Natural killer cell (primary cell): Measurements from ENCODE around the gene RFC4. TPM values are rescaled to one million over a fixed set of nuclear protein-coding genes. Genes with fewer than 3 reads are reported as not detected.

Experiments
- ATAC-seq, 3 donors: fragments of 150-1000 bp in 2 of 3; fragments of 200-7000 bp in 1 of 3; cut with Tn5 transposase; 1 replicate in 1 of 3; 2 replicates in 2 of 3; pipeline ENCODE4 v1.10.0; 2021; ENCODE audit warnings: mild to moderate bottlenecking in 2 of 3, moderate library complexity in 2 of 3
- DNase-seq, 2 donors: peaks; one replicate each; pipeline versions ENCODE4 v3.0.0 to v3.0.0-alpha.2; 2013 to 2021; ENCODE audit warnings: mixed read lengths in 1 of 2
- H3K27ac ChIP-seq: one replicate; pipeline ENCODE4 v1.5.1; 2013; ENCODE audit warnings: mild to moderate bottlenecking, low read length
- H3K27me3 ChIP-seq: one replicate; pipeline ENCODE4 v1.6.1; 2013; ENCODE audit warnings: low read length; ENCODE audit not compliant: control insufficient read depth, insufficient read depth
- H3K36me3 ChIP-seq: one replicate; pipeline ENCODE4 v1.6.1; 2013; ENCODE audit warnings: low read length; ENCODE audit not compliant: control insufficient read depth, insufficient read depth
- H3K4me1 ChIP-seq: one replicate; pipeline ENCODE4 v1.6.1; 2013; ENCODE audit warnings: low read length; ENCODE audit not compliant: control insufficient read depth, insufficient read depth
- H3K4me3 ChIP-seq: one replicate; pipeline ENCODE4 v1.5.1; 2013; ENCODE audit warnings: low read length
- H3K9me3 ChIP-seq: one replicate; pipeline ENCODE4 v1.6.1; 2013; ENCODE audit warnings: low read length; ENCODE audit not compliant: control insufficient read depth, insufficient read depth
- H3K27ac Mint-ChIP-seq, 2 donors: one replicate each; pipeline ENCODE4 v1.8.0; 2022; ENCODE audit warnings: mild to moderate bottlenecking in 2 of 2, mixed read lengths in 2 of 2, moderate library complexity in 1 of 2
- H3K27me3 Mint-ChIP-seq, 2 donors: one replicate each; pipeline ENCODE4 v1.8.0; 2022; ENCODE audit warnings: low read depth in 2 of 2, mixed read lengths in 2 of 2
- H3K36me3 Mint-ChIP-seq: one replicate; pipeline ENCODE4 v1.8.0; 2022; ENCODE audit warnings: mixed read lengths
- H3K4me1 Mint-ChIP-seq, 2 donors: one replicate each; pipeline ENCODE4 v1.8.0; 2022; ENCODE audit warnings: mixed read lengths in 2 of 2
- H3K4me3 Mint-ChIP-seq: one replicate; pipeline ENCODE4 v1.8.0; 2022; ENCODE audit warnings: mild to moderate bottlenecking, moderate library complexity, mixed read lengths
- H3K9me3 Mint-ChIP-seq, 2 donors: one replicate each; pipeline ENCODE4 v1.8.0; 2022; ENCODE audit warnings: mixed read lengths in 2 of 2
- WGBS: methylation state at CpG from one replicate; pipeline ENCODE4 v1.1.7; 2013; ENCODE audit warnings: missing lambda C conversion rate; ENCODE audit not compliant: insufficient coverage; 5-methylcytosine and 5-hydroxymethylcytosine counted together
- intact Hi-C: fragments of 100-400 bp; cut with micrococcal nuclease; formaldehyde crosslinking; loops from one replicate; pipeline ENCODE4 v1.14.2; 2022
- total RNA-seq, 4 donors: library from RNA; stranded (reverse); fragments of 120-200 nt in 1 of 4; gene quantifications; one replicate each; pipeline versions ENCODE4 v1.2.3 to v1.2.4, GENCODE V29; 2013 to 2022
- TF ChIP-seq, protein P1 (sequence below): fragments of 200-600 bp; IDR thresholded peaks from one replicate; pipeline ENCODE4 v1.8.0; 2022; ENCODE audit warnings: antibody characterized with exemption

The RFC4 gene
- total RNA-seq, 3 donors from 2014 or later (not counting 1 experiment from before 2014, with no cell fraction given): 16.8 to 21.6 (median 17.3) TPM

DNA sequence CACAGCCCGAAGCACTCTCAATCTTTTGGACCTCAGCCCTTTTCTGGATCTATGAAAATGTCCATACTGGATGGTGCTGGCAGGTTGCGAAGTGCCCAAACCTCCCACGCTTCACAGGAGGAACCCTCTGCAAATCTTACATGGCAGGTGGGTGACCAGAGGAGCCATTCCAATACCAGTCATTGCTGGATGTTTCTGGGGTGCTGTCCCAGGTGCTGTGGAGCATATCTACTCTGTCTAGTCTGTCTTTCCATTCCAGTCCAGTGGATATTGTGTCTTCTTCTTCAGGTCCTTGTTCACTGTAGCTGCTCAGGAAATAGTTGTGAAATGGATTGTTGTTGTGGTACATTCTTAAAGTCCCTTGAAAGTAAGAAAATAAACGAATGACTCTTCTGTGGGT is 25.5 kb upstream of the RFC4 start:
- intact Hi-C loops: no loop called here
- DNase-seq (no peak), ATAC-seq (no peak)
- H3K36me3 Mint-ChIP-seq: no peaks in the 10 kb centered on the region
- WGBS: 74% methylated on average over 4 of the region's 4 CpGs
- no peaks in the 10 kb centered on the region for H3K9me3 Mint-ChIP-seq
- no peak overlapping the region for H3K4me3 Mint-ChIP-seq
- H3K9me3 ChIP-seq: no peaks in the 10 kb centered on the region
- H3K27ac Mint-ChIP-seq: no peak overlapping the region
- peaks cover 0 to 1% of the 10 kb centered on the region in 2 donors for H3K4me1 Mint-ChIP-seq
- peaks cover 27% of the 10 kb centered on the region for H3K27me3 ChIP-seq
- no peaks in the 10 kb centered on the region for H3K36me3 ChIP-seq
- H3K4me1 ChIP-seq: peaks cover 9% of the 10 kb centered on the region
- no peak overlapping the region for H3K27ac ChIP-seq
- no peak overlapping the region for H3K4me3 ChIP-seq
- peaks cover 41 to 67% of the 10 kb centered on the region in 2 donors for H3K27me3 Mint-ChIP-seq
- TF ChIP-seq, protein P1, sequence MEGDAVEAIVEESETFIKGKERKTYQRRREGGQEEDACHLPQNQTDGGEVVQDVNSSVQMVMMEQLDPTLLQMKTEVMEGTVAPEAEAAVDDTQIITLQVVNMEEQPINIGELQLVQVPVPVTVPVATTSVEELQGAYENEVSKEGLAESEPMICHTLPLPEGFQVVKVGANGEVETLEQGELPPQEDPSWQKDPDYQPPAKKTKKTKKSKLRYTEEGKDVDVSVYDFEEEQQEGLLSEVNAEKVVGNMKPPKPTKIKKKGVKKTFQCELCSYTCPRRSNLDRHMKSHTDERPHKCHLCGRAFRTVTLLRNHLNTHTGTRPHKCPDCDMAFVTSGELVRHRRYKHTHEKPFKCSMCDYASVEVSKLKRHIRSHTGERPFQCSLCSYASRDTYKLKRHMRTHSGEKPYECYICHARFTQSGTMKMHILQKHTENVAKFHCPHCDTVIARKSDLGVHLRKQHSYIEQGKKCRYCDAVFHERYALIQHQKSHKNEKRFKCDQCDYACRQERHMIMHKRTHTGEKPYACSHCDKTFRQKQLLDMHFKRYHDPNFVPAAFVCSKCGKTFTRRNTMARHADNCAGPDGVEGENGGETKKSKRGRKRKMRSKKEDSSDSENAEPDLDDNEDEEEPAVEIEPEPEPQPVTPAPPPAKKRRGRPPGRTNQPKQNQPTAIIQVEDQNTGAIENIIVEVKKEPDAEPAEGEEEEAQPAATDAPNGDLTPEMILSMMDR: no peak

DNA sequence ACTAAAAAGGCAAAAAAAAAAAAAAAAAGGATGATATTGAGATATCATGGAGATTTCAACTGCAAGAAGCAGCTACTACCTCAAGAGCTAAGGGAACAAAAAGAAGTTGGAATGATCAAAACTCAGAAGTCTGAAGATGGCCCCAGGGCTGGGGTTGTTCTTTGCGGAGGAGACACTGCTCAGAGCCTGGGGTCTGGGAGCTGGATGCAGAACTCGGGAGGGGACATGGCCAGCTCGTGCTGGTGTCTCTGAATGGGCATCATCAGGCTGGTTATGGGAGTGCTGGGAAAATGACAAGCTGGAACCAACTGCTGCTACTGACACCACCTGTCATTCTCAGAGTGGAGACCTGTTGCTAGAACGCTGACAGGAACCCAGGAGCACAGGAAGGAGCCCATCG is 22.1 kb upstream of the RFC4 start:
- H3K36me3 Mint-ChIP-seq: no peaks in the 10 kb centered on the region
- intact Hi-C loops: loop anchor here (10.0 kb wide), 1 partner anchor 844 kb away; no protein-coding TSS in a partner anchor
- DNase-seq (peak in 1 of 2 donors; percentile 24), ATAC-seq (no peak)
- Histone ChIP-seq H3K27ac (no peak overlapping the region), H3K36me3 (no peaks in the 10 kb centered on the region), H3K27me3 (peaks cover 47% of the 10 kb centered on the region), H3K4me1 (peaks cover 31% of the 10 kb centered on the region), H3K4me3 (no peak overlapping the region), H3K9me3 (no peaks in the 10 kb centered on the region)
- H3K27me3 Mint-ChIP-seq: peaks cover 53 to 66% of the 10 kb centered on the region in 2 donors
- TF ChIP-seq, protein P1: no peak
- H3K4me1 Mint-ChIP-seq: peaks cover 11 to 20% of the 10 kb centered on the region in 2 donors
- no peak overlapping the region for H3K4me3 Mint-ChIP-seq
- no peak overlapping the region for H3K27ac Mint-ChIP-seq
- no peaks in the 10 kb centered on the region for H3K9me3 Mint-ChIP-seq
- WGBS: 35% methylated on average over 3 of the region's 5 CpGs

DNA sequence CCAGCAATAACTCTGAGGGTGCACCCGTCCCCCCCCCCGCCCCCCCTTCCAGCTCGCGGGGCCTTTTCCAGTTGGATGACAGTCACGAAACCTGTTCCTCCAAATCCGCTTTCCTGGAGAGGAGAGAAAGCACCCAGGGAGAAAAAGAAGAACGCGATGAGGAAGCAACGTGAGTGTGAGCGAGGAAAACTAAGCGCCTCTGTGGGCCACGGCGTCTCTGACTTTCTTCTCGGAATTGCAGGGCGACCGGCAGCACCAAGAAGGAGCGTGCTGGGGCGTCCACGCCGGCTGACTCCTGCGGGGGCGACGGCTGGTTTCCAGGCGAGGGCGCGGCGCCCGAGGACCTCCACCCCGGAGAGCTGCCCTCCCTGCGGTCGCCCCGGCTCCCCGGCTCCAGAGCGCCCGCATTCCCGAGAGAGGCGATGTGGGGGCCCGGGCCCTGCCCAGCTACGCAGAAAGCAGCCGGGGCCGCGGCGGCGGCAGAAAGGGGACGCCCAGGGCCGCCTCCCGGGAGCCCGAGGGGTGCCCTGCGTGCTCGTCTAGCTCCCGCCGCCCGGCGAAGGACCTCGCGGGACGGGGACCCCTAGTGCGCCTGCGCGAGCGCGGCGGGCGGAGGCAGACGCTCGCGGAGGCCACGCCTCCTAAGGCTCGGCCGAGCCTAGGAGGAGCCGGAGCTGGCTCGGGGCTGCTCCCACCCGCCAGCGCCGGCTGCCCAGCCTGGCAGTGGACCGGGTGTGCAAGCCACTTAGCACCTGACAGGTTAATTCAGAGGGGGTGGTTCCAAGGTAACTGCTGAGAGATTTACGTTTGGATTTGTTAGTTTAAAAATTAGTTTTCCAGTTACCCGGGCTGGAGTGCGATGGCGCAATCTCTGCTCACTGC is 20.9 kb upstream of the RFC4 start:
- 2% methylated on average over 76 of the region's 80 CpGs for WGBS
- peaks cover 11 to 20% of the 10 kb centered on the region in 2 donors for H3K4me1 Mint-ChIP-seq
- TF ChIP-seq, protein P1: no peak

More for the DNA sequence above, 20.9 kb upstream of the RFC4 start:
- peak overlapping the region; percentile 78 for H3K4me3 Mint-ChIP-seq
- H3K36me3 ChIP-seq: no peaks in the 10 kb centered on the region
- peaks cover 53 to 54% of the 10 kb centered on the region in 2 donors for H3K27me3 Mint-ChIP-seq
- H3K27ac Mint-ChIP-seq: no peak overlapping the region
- peak overlapping the region; percentile 53 for H3K4me3 ChIP-seq
- peak; percentile 81 to 96 for DNase-seq
- no peaks in the 10 kb centered on the region for H3K36me3 Mint-ChIP-seq
- no peaks in the 10 kb centered on the region for H3K9me3 ChIP-seq
- intact Hi-C loops: loop anchor here (10.0 kb wide), 1 partner anchor 842 kb away; no protein-coding TSS in a partner anchor
- H3K27me3 ChIP-seq: peaks cover 45% of the 10 kb centered on the region
- H3K9me3 Mint-ChIP-seq: no peaks in the 10 kb centered on the region
- peaks cover 31% of the 10 kb centered on the region for H3K4me1 ChIP-seq
- ATAC-seq: peak; percentile 95
- no peak overlapping the region for H3K27ac ChIP-seq
